Breast epithelium (tissue), 3 donors: ENCODE data around the gene PAXIP1.

Experiments
- CTCF ChIP-seq, 3 donors: fragments of 450-650 bp; IDR thresholded peaks; one replicate each; pipeline ENCODE4 v1.5.1; 2016 to 2017; ENCODE audit warnings: antibody characterized with exemption in 3 of 3, mild to moderate bottlenecking in 3 of 3, moderate library complexity in 3 of 3
- POLR2A ChIP-seq: fragments of 450-650 bp; IDR thresholded peaks from one replicate; pipeline ENCODE4 v1.6.1; 2016; ENCODE audit warnings: antibody characterized with exemption, mild to moderate bottlenecking, moderate library complexity
- POLR2AphosphoS5 ChIP-seq, 3 donors: sonication (generic); formaldehyde crosslinking; IDR thresholded peaks; one replicate each; pipeline ENCODE4 v1.6.1; 2017; ENCODE audit warnings: antibody characterized with exemption in 3 of 3

- TF ChIP-seq CTCF (IDR thresholded peaks at IDR 0.05) = no peak
- no peak for TF ChIP-seq POLR2AphosphoS5 (IDR thresholded peaks at IDR 0.05)
- TF ChIP-seq POLR2A = no peak
Observed at GRCh38 chr7:154997840-154998370, 5.0 kb downstream of the PAXIP1 start.
